Activated naive CD8-positive, alpha-beta T cell treated with anti-CD3 and anti-CD28 coated beads, Interleukin-2, amount 10 ng/mL, durations not matched to agents 7 days and 5 days (primary cell): ENCODE results near the gene UNC93A. TPM values are rescaled to one million over a fixed set of nuclear protein-coding genes. Genes with fewer than 3 reads are reported as not detected.
"Not testable (repeated sequence)": the region's sequence is repeated elsewhere in the genome, so short reads cannot be mapped to it uniquely, and the experiment has no call there.

ENCODE experiments used
- ATAC-seq: fragments of 150-1000 bp; cut with Tn5 transposase; one replicate; pipeline ENCODE4 v1.10.0; 2021; ENCODE audit warnings: low read depth, moderate library complexity
- POLR2A ChIA-PET: fragments of 350-600 bp; sonication (Branson Sonifier 250); formaldehyde crosslinking; loops from one replicate; lab custom pipeline; 2021; ENCODE audit warnings: antibody characterized with exemption; lab: Charles Lee
- DNase-seq: peaks from one replicate; pipeline ENCODE4 v3.0.0; 2021
- H3K27ac Mint-ChIP-seq: one replicate; pipeline ENCODE4 v1.8.0; 2022; ENCODE audit warnings: mild to moderate bottlenecking, mixed read lengths
- H3K27me3 Mint-ChIP-seq: one replicate; pipeline ENCODE4 v1.8.0; 2022; ENCODE audit warnings: mild to moderate bottlenecking, moderate library complexity, mixed read lengths
- H3K36me3 Mint-ChIP-seq: one replicate; pipeline ENCODE4 v1.8.0; 2021; ENCODE audit warnings: mild to moderate bottlenecking, mixed read lengths
- H3K4me1 Mint-ChIP-seq: one replicate; pipeline ENCODE4 v1.8.0; 2021; ENCODE audit warnings: mixed read lengths
- H3K4me3 Mint-ChIP-seq: one replicate; pipeline ENCODE4 v1.8.0; 2022; ENCODE audit warnings: mild to moderate bottlenecking, moderate library complexity, mixed read lengths
- H3K9me3 Mint-ChIP-seq: one replicate; pipeline ENCODE4 v1.8.0; 2021; ENCODE audit warnings: mixed read lengths
- total RNA-seq, 2 experiments: library from RNA; stranded (reverse); gene quantifications; one replicate each; pipeline ENCODE4 v1.2.3, GENCODE V29; 2021

The UNC93A gene
- total RNA-seq: not detected

GRCh38 chr6:167290786-167291622 lies at the start of gene UNC93A:
Gene UNC93A, plus strand, starts transcription at chr6:167291315. Its CDS starts 175 bp downstream, at chr6:167291490.
- H3K9me3 Mint-ChIP-seq: no peaks in the 10 kb centered on the region
- no peaks in the 10 kb centered on the region for H3K4me1 Mint-ChIP-seq
- peaks cover 7% of the 10 kb centered on the region for H3K27me3 Mint-ChIP-seq
- H3K36me3 Mint-ChIP-seq: no peaks in the 10 kb centered on the region
- H3K27ac Mint-ChIP-seq: no peak within 1 kb of the TSS
- no peak for DNase-seq
- ATAC-seq: no peak
- H3K4me3 Mint-ChIP-seq: no peak within 1 kb of the TSS
- POLR2A ChIA-PET: interaction anchor here (0.6 kb wide), 1 partner anchor 258 kb away, joined by 5 read pairs; no protein-coding TSS in a partner anchor

- H3K9me3 Mint-ChIP-seq, H3K36me3 Mint-ChIP-seq, H3K4me1 Mint-ChIP-seq, ATAC-seq, H3K27me3 Mint-ChIP-seq, POLR2A ChIA-PET, H3K4me3 Mint-ChIP-seq, DNase-seq, H3K27ac Mint-ChIP-seq: not testable (repeated sequence)
Observed at GRCh38 chr6:167241321-167242134, 49.6 kb upstream of the UNC93A start.

- H3K4me1 Mint-ChIP-seq, H3K27ac Mint-ChIP-seq, H3K9me3 Mint-ChIP-seq, DNase-seq, H3K27me3 Mint-ChIP-seq, H3K36me3 Mint-ChIP-seq, ATAC-seq, POLR2A ChIA-PET, H3K4me3 Mint-ChIP-seq: not testable (repeated sequence)
Observed at GRCh38 chr6:167242135-167242506, 49.0 kb upstream of the UNC93A start.

- H3K4me3 Mint-ChIP-seq, ATAC-seq, H3K27me3 Mint-ChIP-seq, POLR2A ChIA-PET, H3K36me3 Mint-ChIP-seq, H3K27ac Mint-ChIP-seq, H3K9me3 Mint-ChIP-seq, DNase-seq, H3K4me1 Mint-ChIP-seq: not testable (repeated sequence)
Observed at GRCh38 chr6:167242511-167243051, 48.5 kb upstream of the UNC93A start.

GRCh38 chr6:167244064-167244960 lies 46.8 kb upstream of the UNC93A start:
- POLR2A ChIA-PET: no interaction called here
- H3K36me3 Mint-ChIP-seq: no peaks in the 10 kb centered on the region
- no peaks in the 10 kb centered on the region for H3K4me1 Mint-ChIP-seq
- H3K9me3 Mint-ChIP-seq: no peaks in the 10 kb centered on the region
- H3K27me3 Mint-ChIP-seq: peaks cover 2% of the 10 kb centered on the region
- no peak for ATAC-seq
- no peak overlapping the region for H3K4me3 Mint-ChIP-seq
- no peak overlapping the region for H3K27ac Mint-ChIP-seq
- DNase-seq: no peak

- Mint-ChIP-seq H3K4me3 (no peak overlapping the region), H3K9me3 (no peaks in the 10 kb centered on the region), H3K27ac (no peak overlapping the region), H3K27me3 (peaks cover 2% of the 10 kb centered on the region), H3K4me1 (no peaks in the 10 kb centered on the region), H3K36me3 (no peaks in the 10 kb centered on the region)
- no peak for ATAC-seq
- no peak for DNase-seq
- POLR2A ChIA-PET: no interaction called here
Observed at GRCh38 chr6:167244991-167245390, 46.1 kb upstream of the UNC93A start.

GRCh38 chr6:167245591-167245990 lies 45.5 kb upstream of the UNC93A start:
- DNase-seq (no peak), ATAC-seq (no peak)
- Mint-ChIP-seq H3K9me3 (no peaks in the 10 kb centered on the region), H3K27me3 (peaks cover 2% of the 10 kb centered on the region), H3K36me3 (no peaks in the 10 kb centered on the region), H3K4me3 (no peak overlapping the region), H3K27ac (no peak overlapping the region), H3K4me1 (no peaks in the 10 kb centered on the region)
- POLR2A ChIA-PET: no interaction called here

- Mint-ChIP-seq H3K27ac (no peak overlapping the region), H3K36me3 (no peaks in the 10 kb centered on the region), H3K27me3 (no peaks in the 10 kb centered on the region), H3K4me3 (no peak overlapping the region), H3K4me1 (no peaks in the 10 kb centered on the region), H3K9me3 (no peaks in the 10 kb centered on the region)
- ATAC-seq (no peak), DNase-seq (no peak)
- POLR2A ChIA-PET: no interaction called here
Observed at GRCh38 chr6:167247814-167248595, 43.1 kb upstream of the UNC93A start.

GRCh38 chr6:167248878-167249455 lies 42.1 kb upstream of the UNC93A start:
- H3K36me3 Mint-ChIP-seq, H3K4me3 Mint-ChIP-seq, POLR2A ChIA-PET, H3K27me3 Mint-ChIP-seq, H3K27ac Mint-ChIP-seq, ATAC-seq, DNase-seq, H3K9me3 Mint-ChIP-seq, H3K4me1 Mint-ChIP-seq: not testable (repeated sequence)

- DNase-seq (no peak), ATAC-seq (no peak)
- no peak overlapping the region for H3K4me3 Mint-ChIP-seq
- H3K9me3 Mint-ChIP-seq: peaks cover 14% of the 10 kb centered on the region
- POLR2A ChIA-PET: no interaction called here
- H3K27me3 Mint-ChIP-seq: peaks cover 3% of the 10 kb centered on the region
- H3K4me1 Mint-ChIP-seq: no peaks in the 10 kb centered on the region
- no peak overlapping the region for H3K27ac Mint-ChIP-seq
- no peaks in the 10 kb centered on the region for H3K36me3 Mint-ChIP-seq
Observed at GRCh38 chr6:167252271-167252670, 38.8 kb upstream of the UNC93A start.

GRCh38 chr6:167255918-167256553 lies 35.1 kb upstream of the UNC93A start:
- DNase-seq (no peak), ATAC-seq (no peak)
- Mint-ChIP-seq H3K9me3 (peaks cover 14% of the 10 kb centered on the region), H3K27ac (no peak overlapping the region), H3K4me3 (no peak overlapping the region), H3K4me1 (no peaks in the 10 kb centered on the region), H3K27me3 (peaks cover 5% of the 10 kb centered on the region), H3K36me3 (no peaks in the 10 kb centered on the region)
- POLR2A ChIA-PET: no interaction called here

GRCh38 chr6:167258646-167259045 lies 32.5 kb upstream of the UNC93A start:
- Mint-ChIP-seq H3K4me1 (no peaks in the 10 kb centered on the region), H3K36me3 (no peaks in the 10 kb centered on the region), H3K27me3 (peaks cover 13% of the 10 kb centered on the region), H3K9me3 (peaks cover 12% of the 10 kb centered on the region), H3K27ac (no peak overlapping the region), H3K4me3 (no peak overlapping the region)
- no peak for ATAC-seq
- DNase-seq: no peak
- POLR2A ChIA-PET: no interaction called here
